SH-SY5Y (cell line): ENCODE measurements around the gene CDADC1.

Source experiments
- GATA2 ChIP-seq: IDR thresholded peaks from 2 replicates; pipeline ENCODE4 v1.6.1; 2011; ENCODE audit warnings: mild to moderate bottlenecking, low read depth, low read length
- GATA3 ChIP-seq: IDR thresholded peaks from 2 replicates; pipeline ENCODE4 v1.6.1; 2011; ENCODE audit warnings: low read depth, mild to moderate bottlenecking, low read length, moderate library complexity

CDADC1 gene

GRCh38 chr13:49298416-49298815 lies 50.7 kb downstream of the CDADC1 start:
- no peak for TF ChIP-seq GATA2
- TF ChIP-seq GATA3, result no peak

GRCh38 chr13:49298903-49299605 lies 51.3 kb downstream of the CDADC1 start:
- TF ChIP-seq GATA2 (no peak), GATA3 (no peak)

GRCh38 chr13:49300276-49300675 lies 52.6 kb downstream of the CDADC1 start:
- TF ChIP-seq GATA3, result no peak
- TF ChIP-seq GATA2, result no peak

GRCh38 chr13:49300739-49301589 lies 53.2 kb downstream of the CDADC1 start:
- TF ChIP-seq GATA2 (no peak), GATA3 (no peak)

- no peak for TF ChIP-seq GATA2
- TF ChIP-seq GATA3, result no peak
These were observed 54.5 kb downstream of the CDADC1 start for GRCh38 chr13:49302222-49302621.

- TF ChIP-seq GATA3 (no peak), GATA2 (no peak)
These were observed 55.1 kb downstream of the CDADC1 start for GRCh38 chr13:49302817-49303216.

GRCh38 chr13:49303533-49304252 lies 56.0 kb downstream of the CDADC1 start:
- TF ChIP-seq GATA3 (no peak), GATA2 (no peak)

- TF ChIP-seq GATA2 (no peak), GATA3 (no peak)
These were observed 56.6 kb downstream of the CDADC1 start for GRCh38 chr13:49304356-49304755.

GRCh38 chr13:49304763-49305700 lies 57.3 kb downstream of the CDADC1 start:
- TF ChIP-seq GATA2, result no peak
- TF ChIP-seq GATA3, result no peak

GRCh38 chr13:49305792-49306425 lies 58.2 kb downstream of the CDADC1 start:
- no peak for TF ChIP-seq GATA2
- TF ChIP-seq GATA3, result no peak

GRCh38 chr13:49307365-49307764 lies 59.6 kb downstream of the CDADC1 start:
- TF ChIP-seq GATA2, result no peak
- no peak for TF ChIP-seq GATA3

GRCh38 chr13:49308097-49308875 lies 60.6 kb downstream of the CDADC1 start:
- TF ChIP-seq GATA2 (no peak), GATA3 (no peak)
